SW 1271 (cell line): ENCODE results near the gene ERC2.

Source experiments
- DNase-seq, 2 experiments: peaks; one replicate each; lab custom pipeline; 2025; lab: John Stamatoyannopoulos, UW

ERC2 gene

DNA sequence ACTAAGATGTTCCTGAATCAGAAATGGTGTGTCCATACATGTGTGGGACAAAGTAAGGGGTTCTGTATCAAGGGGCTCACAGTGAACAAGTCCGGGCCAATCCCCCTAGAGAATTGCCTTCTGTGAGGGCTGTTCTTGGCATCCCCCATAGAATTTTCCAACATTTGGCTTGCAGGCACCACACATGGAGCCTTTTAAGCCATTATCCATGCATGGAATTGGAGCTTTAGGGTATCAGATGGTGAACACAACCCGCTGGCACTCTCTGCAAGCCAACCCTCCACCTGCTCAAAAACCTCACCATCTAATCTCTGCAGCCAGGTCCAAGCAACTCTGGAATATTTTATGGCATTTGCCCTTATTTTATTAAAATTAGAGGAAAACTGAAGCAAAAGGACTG, 278.7 kb downstream of the ERC2 start:
- DNase-seq = no peak

DNA sequence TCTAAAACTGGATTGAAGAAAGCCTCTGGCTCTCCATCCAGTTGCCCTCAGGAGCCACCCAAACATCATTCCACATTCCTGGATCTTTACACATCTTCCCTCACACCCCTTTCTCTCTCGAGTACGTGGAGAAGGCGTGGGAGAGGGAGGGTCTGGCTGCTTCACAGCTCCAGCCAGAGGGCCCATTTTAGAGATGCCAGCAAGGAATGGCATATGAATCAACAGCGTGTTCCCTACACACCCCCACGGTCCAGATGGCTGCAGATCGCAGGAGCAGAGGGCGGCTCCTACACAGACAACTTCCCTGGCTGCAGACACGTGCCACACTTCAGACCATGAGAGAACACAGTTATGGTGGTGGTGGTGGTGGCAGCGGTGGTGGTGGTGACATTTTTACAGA, 280.1 kb downstream of the ERC2 start:
- no peak for DNase-seq

DNA sequence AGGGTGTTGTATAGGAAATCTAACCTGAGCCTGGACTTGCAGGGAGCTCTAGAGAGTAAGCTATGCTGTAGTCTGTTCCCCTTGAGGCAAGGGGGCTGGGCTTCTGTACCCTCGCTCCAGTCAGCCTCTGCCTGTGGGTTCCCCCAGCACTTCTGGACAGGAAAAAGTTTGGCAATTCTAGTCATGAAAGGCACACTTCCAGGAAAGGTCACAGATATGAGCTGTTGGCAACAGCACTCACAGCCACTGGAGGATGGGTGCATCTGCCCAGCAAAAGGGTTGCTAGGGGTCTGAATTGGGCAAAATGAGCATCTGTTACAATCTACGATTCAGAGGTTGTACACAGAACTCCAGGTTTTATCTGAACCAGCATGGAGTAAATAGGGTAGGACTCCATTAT, 281.2 kb downstream of the ERC2 start:
- DNase-seq = no peak

DNA sequence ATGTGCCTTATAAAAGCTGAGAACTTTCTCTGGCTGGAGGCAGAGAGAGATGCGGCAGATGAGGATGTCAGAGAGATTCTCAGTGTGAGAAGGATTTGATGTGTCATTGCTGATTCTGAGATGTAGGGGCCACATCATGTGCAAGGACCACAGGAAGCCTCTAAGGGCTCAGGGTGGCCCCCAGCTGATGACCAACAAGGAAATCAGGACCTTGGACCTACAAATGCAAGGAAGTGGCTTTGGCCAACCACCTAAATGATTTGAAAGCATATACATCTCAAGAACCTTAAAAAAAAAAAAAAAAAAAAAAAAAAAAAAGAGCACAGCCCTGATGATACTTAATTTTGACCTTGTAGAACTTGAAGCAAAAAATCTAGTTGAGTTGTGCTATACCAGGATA, 282.4 kb downstream of the ERC2 start:
- no peak for DNase-seq

DNA sequence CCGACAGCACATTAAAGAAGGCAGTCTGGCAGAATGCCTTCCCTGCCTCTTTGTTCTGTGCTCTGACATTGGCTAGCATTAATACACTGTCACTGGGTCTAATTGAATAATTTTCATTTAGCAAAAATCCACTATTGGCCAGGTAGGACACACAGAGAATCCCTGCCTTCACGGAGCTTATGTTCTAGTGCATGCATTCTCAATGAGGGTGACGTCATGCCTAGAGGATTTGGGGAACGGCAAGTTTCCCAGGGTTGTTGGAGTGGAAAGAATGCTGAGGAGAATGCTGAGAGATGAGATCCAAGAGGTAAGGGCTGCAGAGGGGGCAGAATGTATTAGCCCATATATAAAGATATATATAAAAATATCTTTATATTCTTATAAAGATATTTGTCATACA, 284.7 kb downstream of the ERC2 start:
- no peak for DNase-seq

DNA sequence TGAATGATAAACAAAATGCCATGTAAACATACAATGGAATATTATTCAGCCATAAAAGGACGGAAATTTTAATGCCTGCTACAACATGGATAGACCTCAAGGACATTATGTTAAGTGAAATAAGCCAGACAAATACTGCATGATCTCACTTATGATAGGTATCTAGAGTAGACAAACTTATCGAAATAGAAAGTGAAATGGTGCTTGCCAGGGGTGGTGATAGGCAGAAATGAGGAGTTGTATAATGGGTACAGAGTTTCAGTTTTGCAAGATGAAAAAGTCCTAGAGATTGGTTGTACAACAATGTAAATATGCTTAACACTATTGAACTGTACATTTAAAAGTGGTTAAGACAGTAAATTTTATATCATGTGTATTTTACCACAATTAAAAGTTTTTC, 287.8 kb downstream of the ERC2 start:
- DNase-seq = no peak

DNA sequence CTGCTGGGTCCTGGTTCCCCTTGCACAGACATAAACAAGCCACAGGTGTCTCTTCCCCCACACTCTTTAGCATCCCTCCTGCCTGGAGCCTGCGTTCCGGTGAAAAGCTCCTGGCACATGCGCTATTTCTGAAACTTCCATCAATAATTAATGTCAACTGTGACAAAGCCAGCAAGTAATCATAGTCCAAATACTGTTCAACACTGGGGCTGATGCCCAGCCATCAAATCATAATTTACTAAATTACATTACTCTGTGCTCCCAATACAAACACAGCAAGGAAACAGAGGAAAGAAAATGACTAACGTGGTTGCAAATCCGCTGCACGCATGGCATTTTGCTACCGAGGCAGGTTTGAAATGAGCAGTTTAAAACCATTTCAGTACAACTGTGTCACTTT, 294.7 kb downstream of the ERC2 start:
- DNase-seq = no peak

DNA sequence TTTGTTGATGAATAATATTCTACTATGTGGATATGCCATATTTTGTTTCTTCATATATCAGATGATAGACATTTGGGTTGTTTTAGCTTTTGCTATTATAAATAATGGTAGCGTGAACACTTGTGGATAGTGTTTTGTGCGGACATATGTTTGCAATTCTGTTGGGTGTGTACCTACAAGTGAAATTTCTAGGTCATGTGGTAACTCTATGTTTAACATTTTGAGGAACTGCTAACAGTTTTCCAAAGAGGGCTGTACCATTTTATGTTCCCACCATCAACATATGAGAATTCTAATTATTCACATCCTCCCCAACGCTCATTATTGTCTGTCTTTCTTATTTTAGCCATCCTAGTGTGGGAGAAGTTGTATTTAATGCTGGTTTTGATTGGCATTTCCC, 303.8 kb downstream of the ERC2 start:
- no peak for DNase-seq

DNA sequence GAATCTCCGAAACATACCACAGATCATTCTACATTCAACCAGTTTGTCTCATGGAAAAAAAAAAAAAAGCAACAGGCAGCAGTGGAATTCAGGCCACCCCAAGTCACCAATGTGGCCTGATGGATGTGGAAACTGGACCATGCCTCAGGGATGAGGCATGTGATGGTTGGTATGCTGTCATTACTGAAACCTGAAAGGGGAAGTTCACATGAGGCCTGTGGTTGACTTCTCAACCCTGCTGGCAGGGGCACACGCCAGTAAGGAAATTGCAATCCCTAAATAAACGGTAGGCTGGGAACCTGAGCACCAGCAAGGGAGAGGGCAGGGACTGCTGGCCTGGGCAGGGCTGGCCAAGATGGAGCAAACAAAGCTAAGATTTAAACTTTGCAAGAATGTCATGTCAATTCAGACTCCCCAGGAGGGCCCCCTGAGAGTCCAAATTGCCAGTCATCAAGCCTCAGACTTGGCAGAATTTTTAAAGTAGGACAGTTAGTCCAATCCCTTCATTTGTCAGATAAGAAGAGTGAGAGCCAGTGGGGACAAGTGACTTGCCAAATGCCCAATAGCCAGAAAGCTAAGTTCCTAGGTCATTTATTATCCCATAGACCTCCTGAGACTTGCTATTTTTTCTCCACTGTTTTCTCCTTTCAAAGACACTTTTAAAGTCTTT, 310.4 kb downstream of the ERC2 start:
- DNase-seq = no peak

DNA sequence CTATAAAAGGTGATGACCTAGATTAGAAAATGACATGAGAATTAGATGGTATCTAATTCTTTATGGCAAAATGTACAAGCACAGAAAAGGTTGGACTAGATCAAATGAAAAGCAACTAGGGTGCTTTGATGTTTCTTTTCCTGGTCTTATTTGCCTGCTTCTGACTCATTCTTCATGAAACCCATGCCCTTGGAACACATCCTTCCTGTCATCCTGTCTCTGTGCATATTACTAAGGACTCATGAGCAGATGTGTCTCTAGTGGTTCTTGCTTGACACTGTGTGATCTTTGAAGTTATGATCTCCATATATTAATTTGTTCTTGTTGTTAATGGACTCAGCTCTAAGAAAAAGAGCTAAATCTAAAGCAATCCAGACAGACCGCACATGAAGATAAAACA, 314.0 kb downstream of the ERC2 start:
- DNase-seq = no peak

DNA sequence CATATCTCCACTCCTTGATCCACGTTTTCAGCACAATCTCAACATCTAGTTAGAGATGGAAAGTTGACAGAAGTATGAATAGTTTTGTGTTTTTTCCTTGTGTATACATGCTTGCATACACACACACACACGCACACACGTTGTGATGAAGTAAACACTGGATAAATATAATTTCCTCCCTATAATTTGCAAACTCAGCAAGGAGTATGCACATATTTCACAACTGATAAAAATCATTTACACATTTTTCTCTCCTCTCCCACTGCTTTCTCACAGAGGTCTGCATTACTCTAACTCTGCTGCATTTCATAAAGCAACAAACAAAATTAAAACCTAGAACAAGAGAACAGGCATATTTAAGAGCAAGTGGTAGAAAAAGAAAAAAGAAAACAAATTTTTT, 320.9 kb downstream of the ERC2 start:
- no peak for DNase-seq

DNA sequence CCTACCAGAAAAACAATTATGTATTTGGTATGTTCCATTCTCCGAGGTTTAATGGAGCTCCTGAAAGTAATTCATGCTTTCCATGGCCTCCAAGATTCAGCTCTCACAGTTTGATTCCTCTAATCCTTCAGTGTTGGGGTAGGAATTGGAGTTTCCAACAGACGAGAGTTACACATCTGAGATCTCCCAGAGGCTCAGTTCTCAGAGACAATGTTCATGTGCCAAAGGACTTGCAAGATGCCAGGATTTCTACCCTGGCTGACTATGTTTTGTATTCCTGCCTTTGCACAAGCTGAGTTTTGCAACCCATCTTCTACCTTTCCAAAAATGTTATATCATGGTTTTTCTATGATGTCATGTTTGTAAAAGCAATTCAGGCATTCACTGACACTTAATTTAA, 322.9 kb downstream of the ERC2 start:
- no peak for DNase-seq

DNA sequence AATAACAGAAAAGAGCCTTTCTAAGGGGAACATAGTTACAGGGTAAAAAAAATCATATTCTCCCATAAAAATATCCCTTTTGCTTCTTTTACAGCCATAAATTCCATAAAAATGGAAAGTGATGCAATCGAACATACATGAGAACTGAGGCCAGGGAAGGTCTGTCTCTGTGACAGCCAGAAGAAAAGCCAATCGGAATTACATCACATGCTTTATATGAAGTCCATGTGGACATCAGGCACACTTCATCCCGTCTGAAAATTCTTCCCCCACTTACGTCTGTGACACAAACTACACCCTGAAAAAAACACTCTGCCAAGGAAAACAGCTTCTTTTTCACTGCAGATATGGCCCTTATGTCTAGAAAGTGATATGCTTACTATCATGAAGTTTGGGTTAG, 323.5 kb downstream of the ERC2 start:
- no peak for DNase-seq

DNA sequence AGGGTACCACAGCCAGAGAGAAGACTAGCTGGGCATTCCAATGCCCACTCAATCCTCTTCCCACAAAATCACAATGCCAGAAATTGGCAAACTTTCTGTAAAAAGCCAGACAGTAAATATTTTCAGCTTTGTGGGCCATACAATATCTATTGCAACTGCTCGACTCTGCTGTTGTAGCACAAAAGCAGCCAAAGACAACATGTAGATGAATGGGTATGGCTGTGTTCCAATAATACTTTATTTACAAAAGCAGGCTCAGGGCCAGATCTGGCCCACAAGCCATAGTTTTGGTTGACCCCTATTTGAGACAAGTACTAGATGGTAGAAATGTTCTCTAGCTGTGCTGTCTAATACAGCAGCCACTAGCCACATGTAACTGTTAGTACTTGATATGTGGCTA, 330.9 kb downstream of the ERC2 start:
- no peak for DNase-seq

DNA sequence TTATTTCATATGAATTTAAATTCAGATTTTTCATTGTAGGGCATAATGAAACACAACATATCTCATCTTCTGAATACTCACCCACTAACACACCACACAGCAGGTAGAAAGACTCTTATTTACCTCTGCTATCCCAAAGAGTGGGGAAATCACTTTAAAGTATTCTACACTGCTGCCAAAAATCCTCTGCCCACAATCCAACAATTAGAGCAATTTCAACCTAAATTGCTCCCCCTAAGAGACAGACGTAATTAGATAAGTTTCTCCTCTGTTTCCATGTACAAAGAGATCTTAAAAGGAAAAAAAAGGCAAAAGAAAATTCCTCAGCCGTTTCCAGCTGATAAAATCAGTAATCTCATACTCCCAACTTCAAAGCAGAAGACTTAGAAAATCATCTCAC, 331.8 kb downstream of the ERC2 start:
- DNase-seq = no peak

DNA sequence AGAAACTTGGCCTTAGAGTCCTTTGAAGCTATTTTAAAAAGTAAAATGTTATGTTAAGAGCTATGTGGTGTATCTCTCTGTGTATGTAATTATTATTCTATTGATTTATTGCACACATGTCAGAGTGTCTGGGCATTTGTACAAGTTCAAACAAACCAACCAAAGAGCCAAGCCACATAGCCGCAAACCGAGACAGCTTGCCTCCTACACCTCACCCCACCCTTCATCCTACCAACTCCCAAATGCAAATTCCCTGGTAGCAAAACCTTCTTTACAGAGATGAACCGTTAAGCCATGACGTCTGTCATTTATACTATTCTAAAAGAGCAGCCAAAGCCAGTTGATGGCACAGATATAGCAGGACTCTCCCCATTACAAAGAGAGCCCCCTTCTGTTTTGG, 332.3 kb downstream of the ERC2 start:
- no peak for DNase-seq

DNA sequence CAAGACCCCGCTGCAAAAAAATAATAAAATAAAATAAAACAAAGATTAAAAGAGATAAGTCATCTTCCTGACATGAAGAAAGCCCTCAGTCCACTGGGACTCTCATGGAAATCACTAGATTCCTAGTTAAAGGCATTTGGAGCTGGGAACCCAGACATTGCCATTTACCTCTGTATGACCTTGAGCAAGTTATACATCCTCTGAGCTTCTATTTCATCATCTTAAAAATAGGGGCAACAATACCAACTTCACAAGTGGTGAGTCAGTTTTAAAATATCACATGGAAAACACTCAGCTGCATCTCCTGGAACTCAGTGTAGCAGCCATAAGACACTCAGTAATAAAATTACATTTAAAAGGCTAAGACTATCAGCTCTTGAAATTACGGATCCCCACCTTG, 334.8 kb downstream of the ERC2 start:
- DNase-seq = peak in 1 of 2 experiments; percentile 58

DNA sequence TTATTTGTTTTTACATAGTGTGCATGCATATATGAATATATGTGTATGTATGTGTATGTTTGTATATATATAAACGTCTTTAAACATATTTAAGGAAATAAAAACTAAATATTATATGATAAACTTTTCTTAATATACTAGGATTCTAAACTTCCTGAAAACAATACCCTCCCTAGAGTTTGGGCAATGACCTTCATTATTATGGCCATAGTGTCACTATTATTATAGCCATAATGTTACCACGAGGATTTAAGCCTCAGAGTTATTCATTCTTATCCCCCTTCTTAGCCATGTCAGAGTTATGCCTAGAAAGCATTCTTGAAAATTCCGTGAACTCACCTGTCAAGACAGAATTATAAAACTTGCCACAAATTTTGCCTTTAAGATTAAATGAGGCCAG, 335.5 kb downstream of the ERC2 start:
- no peak for DNase-seq

DNA sequence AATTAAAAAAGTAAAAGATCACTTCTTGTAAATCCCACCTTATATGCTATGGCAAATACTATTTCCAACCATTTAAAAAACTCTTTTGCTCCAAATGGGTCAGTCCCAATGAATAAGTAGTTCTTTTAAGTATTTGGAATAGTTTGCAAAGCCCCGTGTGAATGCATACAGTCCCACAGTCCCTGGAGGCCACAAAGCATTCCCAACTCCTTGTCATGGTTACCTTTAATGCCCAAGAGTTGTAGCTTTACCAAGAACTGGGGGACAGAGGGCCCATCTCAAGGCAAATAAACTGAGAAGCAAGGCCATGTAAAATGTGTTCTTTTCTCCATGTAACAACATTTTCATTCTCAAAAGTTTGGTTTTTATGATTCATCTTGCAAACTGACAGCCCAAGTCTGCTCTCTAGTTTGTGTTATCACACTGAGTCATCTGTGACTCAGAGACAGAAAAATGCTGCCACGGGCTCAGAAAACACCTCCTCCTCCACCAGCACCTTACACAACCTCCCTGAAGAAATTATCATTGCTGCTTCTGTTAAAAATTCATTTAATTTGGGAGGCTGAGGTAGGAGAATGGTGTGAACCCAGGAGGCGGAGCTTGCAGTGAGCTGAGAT, 336.2 kb downstream of the ERC2 start:
- peak; percentile 60 to 70 for DNase-seq

DNA sequence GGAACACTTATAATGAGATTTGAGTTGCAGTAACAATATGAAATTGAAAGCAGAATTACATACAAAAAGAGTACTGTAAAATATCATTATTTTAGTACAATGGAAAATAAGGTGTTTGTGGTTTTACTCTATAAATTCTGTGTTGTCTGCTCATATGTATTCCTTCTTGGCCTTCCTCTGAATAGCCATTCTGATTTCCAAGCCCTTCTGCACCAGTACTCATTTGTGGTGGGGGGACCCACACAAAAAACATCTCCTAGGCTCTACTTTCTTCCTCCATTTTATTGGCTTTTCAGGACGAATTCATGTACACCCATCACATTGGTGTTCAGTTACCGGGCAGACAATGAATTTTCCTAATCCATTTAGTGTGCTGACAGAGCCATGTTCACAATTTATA, 338.2 kb downstream of the ERC2 start:
- no peak for DNase-seq

DNA sequence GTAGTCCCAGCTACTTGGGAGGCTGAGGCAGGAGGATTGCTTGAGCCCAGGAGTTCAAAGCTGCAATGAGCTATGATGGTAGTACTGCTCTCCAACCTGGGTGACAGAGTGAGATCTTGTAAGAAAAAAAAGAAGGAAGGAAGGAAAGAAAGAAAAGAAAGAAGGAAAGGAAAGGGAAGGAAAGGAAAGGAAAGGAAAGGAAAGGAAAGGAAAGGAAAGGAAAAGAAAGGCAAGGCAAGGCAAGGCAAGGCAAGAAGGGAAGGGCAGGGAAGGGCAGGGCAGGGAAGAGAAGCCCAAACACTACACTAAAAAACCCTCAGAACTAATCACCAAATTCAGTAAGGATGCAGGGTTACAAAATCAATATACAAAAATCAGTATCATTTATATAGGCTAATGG, 341.6 kb downstream of the ERC2 start:
- DNase-seq = no peak

DNA sequence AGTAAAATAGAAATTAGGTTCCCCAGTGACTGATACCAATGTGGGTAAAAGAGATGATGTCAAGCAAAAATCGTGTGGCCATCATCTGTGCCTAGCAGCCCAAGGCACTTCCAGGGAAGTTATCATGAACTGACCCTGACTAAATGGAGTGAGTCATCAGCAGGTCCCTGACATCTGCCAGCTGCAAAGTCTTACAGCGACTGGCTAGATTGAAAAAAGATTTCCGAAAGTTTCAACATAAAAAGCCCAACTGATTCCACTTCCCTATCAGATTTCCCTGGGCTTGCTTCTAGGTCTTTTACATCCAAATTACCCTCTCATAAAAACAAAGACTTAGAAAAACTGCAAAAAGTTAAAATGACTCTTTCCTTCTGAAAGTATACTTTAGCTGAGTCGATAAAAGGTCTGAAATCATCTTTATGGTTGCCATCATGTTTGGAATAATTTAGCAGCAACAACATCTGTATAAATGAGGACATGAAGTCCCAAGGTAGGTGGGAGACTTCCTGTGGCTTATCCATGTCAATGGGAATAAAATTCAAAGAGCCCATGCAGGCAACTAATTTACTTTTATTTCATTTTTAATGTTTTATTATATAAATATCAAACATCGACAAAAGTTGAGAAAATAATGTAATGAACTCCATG, 342.8 kb downstream of the ERC2 start:
- peak; percentile 35 to 64 for DNase-seq

DNA sequence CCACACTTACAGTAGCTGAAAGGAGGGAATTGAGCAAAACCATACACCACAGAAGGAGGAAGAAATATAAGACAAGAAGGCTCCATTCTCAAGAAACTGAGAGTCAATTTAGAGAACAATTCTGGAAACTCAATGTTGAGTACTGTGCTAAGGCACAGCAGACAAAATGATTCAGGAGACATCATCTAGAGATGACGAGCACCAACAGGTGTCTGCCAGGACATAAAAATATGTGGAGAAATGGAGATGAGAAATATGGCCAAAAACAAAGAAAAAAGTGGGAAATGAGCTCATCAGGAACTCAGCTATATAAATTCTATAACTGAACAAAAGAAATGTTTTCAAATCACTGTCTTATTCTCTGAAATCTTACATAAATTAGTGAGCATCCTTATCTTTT, 343.7 kb downstream of the ERC2 start:
- DNase-seq = no peak

DNA sequence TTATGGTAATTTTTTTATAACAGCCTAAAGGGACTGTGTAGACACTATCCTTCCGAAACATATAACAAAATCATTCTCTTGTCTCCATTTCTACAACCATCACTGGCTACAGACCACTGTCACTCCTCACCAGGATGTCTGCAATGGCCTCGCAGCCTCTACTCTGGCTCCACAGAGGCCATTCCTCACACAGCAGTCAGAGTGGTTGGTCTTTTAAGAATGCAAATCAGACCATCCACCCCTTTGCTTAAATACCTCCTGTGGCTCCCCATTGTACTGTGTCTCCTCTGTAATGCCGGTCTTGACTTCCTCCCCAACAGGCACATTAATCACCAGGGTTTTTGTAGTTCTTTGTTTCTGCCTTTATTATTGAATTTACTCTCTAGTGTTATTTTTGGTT, 344.8 kb downstream of the ERC2 start:
- no peak for DNase-seq
